ENCODE results near the gene AQP4. TPM values are rescaled to one million over a fixed set of nuclear protein-coding genes. Genes with fewer than 3 reads are reported as not detected.

Gene AQP4
- total and polyA plus RNA-seq, 2 of the 13 experiments (the other 11 are each of a cell fraction or from before 2014, with no cell fraction given): 0.20 to 0.62 TPM

- H3K4me3 ChIP-seq (replicated peaks in 1 of 3; ENCODE audit: insufficient read depth in 1 of 3, low read depth in 2 of 3, low read length in 3 of 3): no peak overlapping the region
- no peak overlapping the region for H2AFZ ChIP-seq (ENCODE audit: low read length)
- H3K27ac ChIP-seq (ENCODE audit: extremely low read length, insufficient read depth, low read length): no peak overlapping the region
- no peak for ATAC-seq
- BruUV-seq (replicated peaks): no TSS peak
- no peaks in the 10 kb centered on the region for H3K79me2 ChIP-seq (ENCODE audit: insufficient read depth, low read length)
- no peaks in the 10 kb centered on the region for H3K27me3 ChIP-seq (ENCODE audit: control insufficient read depth in 1 of 2, insufficient read depth in 2 of 2, low read length in 2 of 2)
- 0% methylated on average over 2 of the region's 2 CpGs for WGBS (ENCODE audit: low lambda C conversion rate)
- no peak for TF ChIP-seq ZBTB21 (CRISPR knock-in tag; IDR thresholded peaks at IDR 0.05)
- no peak for TF ChIP-seq PBX3 (CRISPR knock-in tag; IDR thresholded peaks at IDR 0.05; ENCODE audit: borderline replicate concordance)
- in situ Hi-C loops (cut with HindIII; ENCODE audit: extremely low pct_ligation_motif_present, low pct_unique_long_range_greater_than_20kb) (loop anchor here (25.0 kb wide), 1 partner anchor 98 kb away; no protein-coding TSS in a partner anchor), intact Hi-C loops (cut with micrococcal nuclease; ENCODE audit: unreplicated experiment) (no loop called here)
- no peak for DNase-seq (ENCODE audit: low spot score)
- no peaks in the 10 kb centered on the region for H3K36me3 ChIP-seq (replicated peaks in 1 of 2; ENCODE audit: control insufficient read depth in 1 of 2, insufficient read depth in 2 of 2, low read length in 2 of 2)
- no peak overlapping the region for H3K4me2 ChIP-seq (ENCODE audit: low read depth, low read length)
- no peak overlapping the region for H3K9ac ChIP-seq (ENCODE audit: insufficient read depth, low read depth, low read length)
- POLR2A ChIA-PET: no interaction called here
- H3K9me3 ChIP-seq (ENCODE audit: low read length): no peaks in the 10 kb centered on the region; the same call in 1 of the 2 replicates
- H3K4me1 ChIP-seq (ENCODE audit: insufficient read depth, low read length): no peaks in the 10 kb centered on the region
- CTCF ChIA-PET (ENCODE audit: low intra/inter-chr PET ratio, low total read pairs): no interaction called here
- H4K20me1 ChIP-seq (ENCODE audit: insufficient read depth, low read length): no peaks in the 10 kb centered on the region
- no peak for FAIRE-seq
These were observed 25.9 kb downstream of the AQP4 start for GRCh38 chr18:26839609-26840008.

- no peak overlapping the region for H3K4me3 ChIP-seq (replicated peaks in 1 of 3; ENCODE audit: insufficient read depth in 1 of 3, low read depth in 2 of 3, low read length in 3 of 3)
- H3K9me3 ChIP-seq (ENCODE audit: low read length): no peaks in the 10 kb centered on the region
- H3K36me3 ChIP-seq (replicated peaks in 1 of 2; ENCODE audit: control insufficient read depth in 1 of 2, insufficient read depth in 2 of 2, low read length in 2 of 2): no peaks in the 10 kb centered on the region
- 62% methylated on average over 9 of the region's 11 CpGs for WGBS (ENCODE audit: low lambda C conversion rate)
- no TSS peak for BruUV-seq (replicated peaks)
- intact Hi-C loops (cut with micrococcal nuclease; ENCODE audit: unreplicated experiment): no loop called here
- no peak for ATAC-seq
- no peak overlapping the region for H2AFZ ChIP-seq (ENCODE audit: low read length)
- POLR2A ChIA-PET: no interaction called here
- CTCF ChIA-PET (ENCODE audit: low intra/inter-chr PET ratio, low total read pairs): no interaction called here
- no peaks in the 10 kb centered on the region for H3K79me2 ChIP-seq (ENCODE audit: insufficient read depth, low read length)
- no peaks in the 10 kb centered on the region for H4K20me1 ChIP-seq (ENCODE audit: insufficient read depth, low read length)
- H3K4me2 ChIP-seq (ENCODE audit: low read depth, low read length): no peak overlapping the region
- no peak for FAIRE-seq
- no peak overlapping the region for H3K27ac ChIP-seq (ENCODE audit: extremely low read length, insufficient read depth, low read length)
- H3K9ac ChIP-seq (ENCODE audit: insufficient read depth, low read depth, low read length): no peak overlapping the region
- H3K27me3 ChIP-seq (ENCODE audit: control insufficient read depth in 1 of 2, insufficient read depth in 2 of 2, low read length in 2 of 2): peaks cover 3 to 14% of the 10 kb centered on the region in 2 experiments; a peak in 2 of 5 replicates
- H3K4me1 ChIP-seq (ENCODE audit: insufficient read depth, low read length): no peaks in the 10 kb centered on the region
- no peak for DNase-seq (ENCODE audit: low spot score)
- in situ Hi-C loops (cut with HindIII; ENCODE audit: extremely low pct_ligation_motif_present, low pct_unique_long_range_greater_than_20kb): loop anchor here (25.0 kb wide), 1 partner anchor 105 kb away; no protein-coding TSS in a partner anchor
- TF ChIP-seq ZNF484 (CRISPR knock-in tag; IDR thresholded peaks at IDR 0.05; ENCODE audit: borderline replicate concordance, low read depth) (no peak), GABPA (IDR thresholded peaks at IDR 0.05; ENCODE audit: low read depth, low read length) (no peak), GABPA (CRISPR knock-in tag; IDR thresholded peaks at IDR 0.05; ENCODE audit: low read depth) (no peak), TP53 (CRISPR knock-in tag; conservative IDR thresholded peaks at IDR 0.05) (no peak)
These were observed 33.2 kb downstream of the AQP4 start for GRCh38 chr18:26832302-26832701.

Data from HepG2 (cell line).